SIG-M5 (cell line): ENCODE results near the gene PRPS1.
"Not testable (repeated sequence)": the region's sequence is repeated elsewhere in the genome, so short reads cannot be mapped to it uniquely, and the experiment has no call there.

Experiments
- DNase-seq: peaks from one replicate; lab custom pipeline; 2025; lab: John Stamatoyannopoulos, UW

PRPS1 gene

GRCh38 chrX:107627838-107628661, at the start of gene PRPS1:
Gene PRPS1 (plus strand): TSS chrX:107628510. CDS start chrX:107628629, 119 bp downstream.
- DNase-seq: peak; percentile 86

- no peak for DNase-seq
Observed at GRCh38 chrX:107579956-107580355, 48.4 kb upstream of the PRPS1 start.

- no peak for DNase-seq
Observed at GRCh38 chrX:107581923-107582322, 46.4 kb upstream of the PRPS1 start.

- no peak for DNase-seq
Observed at GRCh38 chrX:107589243-107589642, 39.1 kb upstream of the PRPS1 start.

- no peak for DNase-seq
Observed at GRCh38 chrX:107596651-107597050, 31.7 kb upstream of the PRPS1 start.

- no peak for DNase-seq
Observed at GRCh38 chrX:107597264-107597663, 31.0 kb upstream of the PRPS1 start.

GRCh38 chrX:107597791-107598190, 30.5 kb upstream of the PRPS1 start:
- DNase-seq: no peak

- no peak for DNase-seq
Observed at GRCh38 chrX:107599450-107599861, 28.9 kb upstream of the PRPS1 start.

- no peak for DNase-seq
Observed at GRCh38 chrX:107600366-107600765, 27.9 kb upstream of the PRPS1 start.

- DNase-seq: no peak
Observed at GRCh38 chrX:107601326-107601725, 27.0 kb upstream of the PRPS1 start.

GRCh38 chrX:107601759-107602158, 26.6 kb upstream of the PRPS1 start:
- no peak for DNase-seq

- no peak for DNase-seq
Observed at GRCh38 chrX:107602694-107603239, 25.5 kb upstream of the PRPS1 start.

GRCh38 chrX:107603429-107604159, 24.7 kb upstream of the PRPS1 start:
- no peak for DNase-seq

- not testable (repeated sequence) for DNase-seq
Observed at GRCh38 chrX:107609061-107609460, 19.2 kb upstream of the PRPS1 start.

GRCh38 chrX:107610667-107611066, 17.6 kb upstream of the PRPS1 start:
- DNase-seq: no peak

- DNase-seq: no peak
Observed at GRCh38 chrX:107619885-107620322, 8.4 kb upstream of the PRPS1 start.

GRCh38 chrX:107624893-107625292, 3.4 kb upstream of the PRPS1 start:
- DNase-seq: no peak

GRCh38 chrX:107625739-107626138, 2.6 kb upstream of the PRPS1 start:
- no peak for DNase-seq

- DNase-seq: no peak
Observed at GRCh38 chrX:107626481-107626880, 1.8 kb upstream of the PRPS1 start.

GRCh38 chrX:107626916-107627315, 1.4 kb upstream of the PRPS1 start:
- no peak for DNase-seq

GRCh38 chrX:107628662-107629539, 591 bp downstream of the PRPS1 start:
- no peak for DNase-seq

GRCh38 chrX:107629540-107629909, 1.2 kb downstream of the PRPS1 start:
- peak; percentile 4 for DNase-seq
